Naive thymus-derived CD8-positive, alpha-beta T cell (primary cell): Measurements from ENCODE around the gene SFTA2. TPM values are rescaled to one million over a fixed set of nuclear protein-coding genes. Genes with fewer than 3 reads are reported as not detected.

Experiments
- ATAC-seq, 2 donors: fragments of 150-1000 bp; cut with Tn5 transposase in 1 of 2; sonication (Bioruptor Pico), chemical (Tn5 transposase) in 1 of 2; 1 replicate in 1 of 2; 2 replicates in 1 of 2; pipeline ENCODE4 v1.10.0; 2021; ENCODE audit warnings: mild to moderate bottlenecking in 2 of 2, moderate library complexity in 2 of 2
- POLR2A ChIA-PET: fragments of 350-600 bp; sonication (Branson Sonifier 250); formaldehyde crosslinking; loops from one replicate; lab custom pipeline; 2021; ENCODE audit warnings: antibody characterized with exemption; lab: Charles Lee
- DNase-seq, 10 donors: peaks; one replicate each; pipeline versions ENCODE4 v3.0.0 to v3.0.0-alpha.2; 2020 to 2022
- H3K27ac Mint-ChIP-seq, 10 donors: one replicate each; pipeline ENCODE4 v1.8.0; 2020 to 2022; ENCODE audit warnings: mild to moderate bottlenecking in 10 of 10, mixed read lengths in 10 of 10, moderate library complexity in 4 of 10, inconsistent platforms in 1 of 10
- H3K27me3 Mint-ChIP-seq, 5 donors: one replicate each; pipeline ENCODE4 v1.8.0; 2021 to 2022; ENCODE audit warnings: mixed read lengths in 5 of 5
- H3K36me3 Mint-ChIP-seq, 3 donors: one replicate each; pipeline ENCODE4 v1.8.0; 2020 to 2022; ENCODE audit warnings: mixed read lengths in 3 of 3, mild to moderate bottlenecking in 2 of 3, inconsistent platforms in 1 of 3
- H3K4me1 Mint-ChIP-seq, 4 donors: one replicate each; pipeline ENCODE4 v1.8.0; 2021 to 2022; ENCODE audit warnings: mixed read lengths in 4 of 4
- H3K4me3 Mint-ChIP-seq, 10 donors: one replicate each; pipeline ENCODE4 v1.8.0; 2020 to 2022; ENCODE audit warnings: mild to moderate bottlenecking in 10 of 10, mixed read lengths in 10 of 10, moderate library complexity in 6 of 10, inconsistent platforms in 1 of 10
- H3K9me3 Mint-ChIP-seq, 9 donors: one replicate each; pipeline ENCODE4 v1.8.0; 2020 to 2022; ENCODE audit warnings: mixed read lengths in 9 of 9, mild to moderate bottlenecking in 3 of 9, inconsistent platforms in 1 of 9, moderate library complexity in 1 of 9
- polyA plus RNA-seq, 3 donors: library from polyadenylated mRNA; unstranded; fragments of 300-500 nt; fragmentation: Illumina TruSeq; gene quantifications; one replicate each; pipeline ENCODE4 v1.2.3, GENCODE V29; 2021
- total RNA-seq, 8 experiments: library from RNA in 2 of 8; stranded (reverse) in 2 of 8; gene quantifications; one replicate each; pipeline ENCODE4 v1.2.3 and lab custom pipeline; 2021 to 2026

The SFTA2 gene
- total and polyA plus RNA-seq, 5 experiments from 2014 or later, result 0.30 TPM; not detected in 4

DNA sequence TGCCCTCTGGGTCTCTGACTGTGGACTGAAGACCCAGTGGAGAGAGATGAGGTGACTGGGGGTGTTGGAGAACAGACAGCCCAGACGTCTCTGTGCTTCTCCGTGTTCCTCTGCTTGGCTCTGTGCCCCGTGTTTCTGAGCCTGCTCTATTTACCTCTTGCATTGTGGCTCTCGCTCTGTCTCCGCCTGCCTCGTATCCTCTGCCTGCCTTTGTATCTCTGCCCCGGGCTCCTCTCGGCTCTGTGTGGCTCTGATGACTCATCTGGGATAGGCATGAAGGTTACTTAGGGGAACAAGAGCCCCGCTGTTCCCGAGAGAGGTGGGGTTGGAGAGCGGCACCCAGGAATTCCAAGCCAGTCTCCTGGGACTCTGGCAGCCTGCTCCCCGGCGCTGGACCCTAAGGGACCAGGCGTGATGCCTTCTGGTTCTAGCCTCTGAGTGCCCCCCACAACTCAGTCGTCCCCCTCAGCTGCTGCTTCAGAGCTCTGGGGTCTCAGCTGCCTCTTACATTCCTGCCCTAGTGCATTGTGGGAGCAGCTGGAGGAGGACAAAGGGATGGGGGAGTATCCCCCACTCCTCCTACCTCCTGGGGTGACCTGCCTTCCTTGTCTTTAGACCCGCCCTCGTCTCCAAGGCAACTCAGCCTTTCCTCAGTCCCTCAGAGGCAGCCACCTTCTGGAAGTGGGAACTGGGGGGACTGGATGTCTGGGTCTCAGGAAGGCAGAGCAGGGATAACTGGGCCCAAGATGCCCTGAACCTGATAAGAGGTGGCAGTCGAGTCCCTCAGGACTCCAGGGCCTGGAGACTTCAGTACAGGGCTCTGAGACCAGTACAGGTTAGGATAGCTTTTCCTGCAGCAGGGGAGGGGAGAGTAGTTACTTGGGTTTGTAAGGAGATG, 45.7 kb downstream of the SFTA2 start:
- Mint-ChIP-seq H3K4me3 (peak overlapping the region; percentile 70 to 94 (median 84)), H3K9me3 (no peaks in the 10 kb centered on the region), H3K4me1 (peaks cover 28 to 39% (median 34%) of the 10 kb centered on the region in 4 donors), H3K27ac (peak overlapping the region; percentile 58 to 93 (median 82)), H3K36me3 (peaks cover 0 to 10% (median 3%) of the 10 kb centered on the region in 3 donors), H3K27me3 (no peaks in the 10 kb centered on the region)
- ATAC-seq (peak; percentile 44 to 60), DNase-seq (peak in 3 of 10 donors; percentile 33 to 38 (median 35))
- POLR2A ChIA-PET, result interaction anchor here (0.5 to 4.8 kb wide), 5 partner anchors 20 to 938 kb away, joined by 3 to 34 read pairs (median 18); partner anchors contain the start of genes GTF2H4 and VARS2

GRCh38 chr6:30885481-30885998, 46.4 kb downstream of the SFTA2 start:
- peak in 2 of 10 donors; percentile 14 to 21 for DNase-seq
- peak overlapping the region; percentile 58 to 93 (median 82) for H3K27ac Mint-ChIP-seq

DNA sequence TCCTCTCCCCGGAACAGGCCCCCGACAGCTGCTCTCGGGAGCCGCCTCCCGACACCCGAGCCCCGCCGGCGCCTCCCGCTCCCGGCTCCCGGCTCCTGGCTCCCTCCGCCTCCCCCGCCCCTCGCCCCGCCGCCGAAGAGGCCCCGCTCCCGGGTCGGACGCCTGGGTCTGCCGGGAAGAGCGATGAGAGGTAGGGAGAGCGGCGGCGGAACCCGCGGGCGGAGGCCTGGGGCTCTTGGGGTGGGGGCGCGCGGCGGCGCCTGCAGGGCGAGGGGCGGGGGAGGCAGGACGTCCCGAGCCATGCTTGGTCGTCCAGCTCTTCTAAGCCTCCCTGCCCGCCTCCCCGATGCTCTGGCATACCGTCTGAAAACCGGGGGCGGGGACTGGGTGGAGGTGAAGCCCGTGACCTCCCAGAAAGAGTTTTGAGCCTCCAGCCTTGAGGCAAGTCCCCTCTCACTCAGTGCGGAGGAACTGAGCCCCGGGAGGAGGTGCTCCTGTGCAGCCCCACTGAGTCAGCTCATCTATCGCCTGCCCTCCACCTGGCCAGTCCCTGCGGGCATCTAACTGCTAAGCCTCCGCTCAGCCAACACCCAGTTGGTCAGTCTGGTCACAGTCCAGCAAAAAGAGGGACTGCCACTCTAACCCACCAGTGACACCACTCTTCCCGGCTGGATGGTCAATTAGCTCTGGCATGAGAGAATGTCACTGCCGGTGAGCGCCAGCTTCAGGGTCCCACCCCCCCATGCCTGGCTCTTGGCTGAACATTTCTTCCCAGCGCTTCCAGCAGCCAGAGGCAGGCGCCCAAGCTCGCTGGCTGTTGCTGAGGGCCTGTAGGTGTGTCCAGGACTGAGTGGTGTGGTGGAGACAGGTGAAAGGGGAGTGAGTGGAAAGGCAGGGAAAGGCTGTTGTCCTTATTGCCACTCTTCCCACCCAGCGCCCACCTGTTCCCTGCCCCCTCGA, 47.2 kb downstream of the SFTA2 start:
- Mint-ChIP-seq H3K4me1 (peaks cover 26 to 40% (median 34%) of the 10 kb centered on the region in 4 donors), H3K4me3 (peak overlapping the region; percentile 70 to 94 (median 84)), H3K9me3 (no peaks in the 10 kb centered on the region), H3K27ac (peak overlapping the region; percentile 58 to 93 (median 82)), H3K36me3 (peaks cover 0 to 4% (median 3%) of the 10 kb centered on the region in 3 donors), H3K27me3 (no peaks in the 10 kb centered on the region)
- ATAC-seq (peak; percentile 39 to 41), DNase-seq (peak in 8 of 10 donors; percentile 25 to 71 (median 30))
- POLR2A ChIA-PET, result interaction anchor here (0.6 to 4.8 kb wide), 11 partner anchors 22 to 297 kb away, joined by 3 to 34 read pairs (median 3); partner anchors contain the start of genes FLOT1, GTF2H4, IER3 and VARS2

More at GRCh38 chr6:30885481-30885998, 46.4 kb downstream of the SFTA2 start:
- Mint-ChIP-seq H3K4me3 (peak overlapping the region; percentile 70 to 94 (median 84)), H3K27me3 (no peaks in the 10 kb centered on the region), H3K36me3 (peaks cover 0 to 10% (median 3%) of the 10 kb centered on the region in 3 donors), H3K4me1 (peaks cover 28 to 39% (median 34%) of the 10 kb centered on the region in 4 donors), H3K9me3 (no peaks in the 10 kb centered on the region)
- peak; percentile 13 to 37 for ATAC-seq
- POLR2A ChIA-PET, result interaction anchor here (1.2 to 4.8 kb wide), 6 partner anchors 21 to 164 kb away, joined by 3 to 34 read pairs (median 12); partner anchors contain the start of genes GTF2H4, IER3 and VARS2

- ATAC-seq, result peak; percentile 62 to 65
- peak within 1 kb of the TSS; percentile 58 to 93 (median 88) for H3K27ac Mint-ChIP-seq
- no peaks in the 10 kb centered on the region for H3K27me3 Mint-ChIP-seq
- peak in 8 of 10 donors; percentile 23 to 71 (median 36) for DNase-seq
- peaks cover 26 to 44% (median 34%) of the 10 kb centered on the region in 4 donors for H3K4me1 Mint-ChIP-seq
- H3K36me3 Mint-ChIP-seq, result peaks cover 0 to 3% (median 0%) of the 10 kb centered on the region in 3 donors
- POLR2A ChIA-PET, result interaction anchor here (0.6 to 4.8 kb wide), 13 partner anchors 17 to 163 kb away, joined by 3 to 34 read pairs (median 4); partner anchors contain the start of genes FLOT1, GTF2H4, IER3 and VARS2
- peak within 1 kb of the TSS; percentile 70 to 94 (median 86) for H3K4me3 Mint-ChIP-seq
- H3K9me3 Mint-ChIP-seq, result no peaks in the 10 kb centered on the region
Measured at GRCh38 chr6:30883685-30884520, 48.1 kb downstream of the SFTA2 start, which contains the start of gene DDR1. TSS of gene DDR1 (plus strand) at chr6:30884519. CDS start at chr6:30888730, 4,211 bp downstream.

- peaks cover 0 to under 1% (median 0%) of the 10 kb centered on the region in 3 donors for H3K36me3 Mint-ChIP-seq
- H3K4me3 Mint-ChIP-seq, result peak overlapping the region; percentile 70 to 92 (median 78)
- POLR2A ChIA-PET, result interaction anchor here (0.5 to 4.8 kb wide), 16 partner anchors 16 to 204 kb away, joined by 3 to 34 read pairs (median 4); partner anchors contain the start of genes FLOT1, GTF2H4, IER3 and VARS2
- H3K9me3 Mint-ChIP-seq, result no peaks in the 10 kb centered on the region
- peak; percentile 43 to 44 for ATAC-seq
- H3K27me3 Mint-ChIP-seq, result no peaks in the 10 kb centered on the region
- H3K4me1 Mint-ChIP-seq, result peaks cover 26 to 47% (median 37%) of the 10 kb centered on the region in 4 donors
- H3K27ac Mint-ChIP-seq, result peak overlapping the region; percentile 65 to 92 (median 84)
- DNase-seq, result peak in 7 of 10 donors; percentile 23 to 39 (median 32)
Measured at GRCh38 chr6:30882759-30883684, 48.9 kb downstream of the SFTA2 start.

- Mint-ChIP-seq H3K4me1 (peaks cover 31 to 51% (median 44%) of the 10 kb centered on the region in 4 donors), H3K9me3 (no peaks in the 10 kb centered on the region), H3K36me3 (no peaks in the 10 kb centered on the region), H3K4me3 (no peak overlapping the region), H3K27me3 (no peaks in the 10 kb centered on the region), H3K27ac (peak overlapping the region in 6 of 10 donors; percentile 11 to 73 (median 30))
- ATAC-seq, result no peak
- DNase-seq, result no peak
- POLR2A ChIA-PET, result interaction anchor here (0.5 to 4.8 kb wide), 9 partner anchors 24 to 374 kb away, joined by 3 to 34 read pairs (median 3); partner anchors contain the start of gene GTF2H4
Measured at GRCh38 chr6:30882204-30882758, 49.7 kb downstream of the SFTA2 start.

- peaks cover 32 to 54% (median 43%) of the 10 kb centered on the region in 4 donors for H3K4me1 Mint-ChIP-seq
Measured at GRCh38 chr6:30881392-30882203, 50.4 kb downstream of the SFTA2 start.

More at GRCh38 chr6:30881392-30882203, 50.4 kb downstream of the SFTA2 start:
- DNase-seq (no peak), ATAC-seq (no peak)
- H3K27ac Mint-ChIP-seq, result peak overlapping the region; percentile 32 to 89 (median 66)
- H3K4me3 Mint-ChIP-seq, result peak overlapping the region in 7 of 10 donors; percentile 1 to 60 (median 13)
- H3K36me3 Mint-ChIP-seq, result no peaks in the 10 kb centered on the region
- no peaks in the 10 kb centered on the region for H3K9me3 Mint-ChIP-seq
- POLR2A ChIA-PET, result interaction anchor here (0.5 to 4.8 kb wide), 10 partner anchors 25 to 373 kb away, joined by 3 to 34 read pairs (median 3); partner anchors contain the start of gene GTF2H4
- H3K27me3 Mint-ChIP-seq, result no peaks in the 10 kb centered on the region
